AG08395 (cell line): ENCODE results near the gene S100P.
A peak's percentile ranks its signal among the peaks of the same experiment; 100 is the strongest.

Experiments used
- DNase-seq: peaks from one replicate; pipeline ENCODE4 v3.0.0; 2012; ENCODE audit warnings: mixed read lengths, low spot score

Gene S100P

GRCh38 chr4:6697131-6697530, 3.5 kb downstream of the S100P start:
- DNase-seq = no peak

- no peak for DNase-seq
Observed at GRCh38 chr4:6699388-6699787, 5.7 kb downstream of the S100P start.

- DNase-seq = no peak
Observed at GRCh38 chr4:6699903-6700302, 6.2 kb downstream of the S100P start.

- no peak for DNase-seq
Observed at GRCh38 chr4:6701371-6701770, 7.7 kb downstream of the S100P start.

- no peak for DNase-seq
Observed at GRCh38 chr4:6702761-6703160, 9.1 kb downstream of the S100P start.

- no peak for DNase-seq
Observed at GRCh38 chr4:6703786-6704185, 10.1 kb downstream of the S100P start.

- DNase-seq = no peak
Observed at GRCh38 chr4:6705646-6706045, 12.0 kb downstream of the S100P start.

- DNase-seq = no peak
Observed at GRCh38 chr4:6706173-6706572, 12.5 kb downstream of the S100P start.

GRCh38 chr4:6709230-6710114, 15.8 kb downstream of the S100P start, which contains the start of gene MRFAP1L1:
Gene MRFAP1L1, minus strand, starts transcription at chr4:6709865. Its CDS starts 236 bp downstream, at chr4:6709629.
- DNase-seq = peak; percentile 97

- DNase-seq = no peak
Observed at GRCh38 chr4:6710282-6710681, 16.6 kb downstream of the S100P start.

GRCh38 chr4:6710996-6711395, 17.3 kb downstream of the S100P start:
- DNase-seq = no peak

- no peak for DNase-seq
Observed at GRCh38 chr4:6714954-6715353, 21.3 kb downstream of the S100P start.

GRCh38 chr4:6715704-6716017, 22.0 kb downstream of the S100P start:
- DNase-seq = no peak

- peak; percentile 97 for DNase-seq
Observed at GRCh38 chr4:6716018-6716911, 22.6 kb downstream of the S100P start, which contains the start of gene BLOC1S4. Gene BLOC1S4, plus strand, starts transcription at chr4:6716174. Its CDS starts 36 bp downstream, at chr4:6716210.

GRCh38 chr4:6716958-6717655, 23.4 kb downstream of the S100P start:
- no peak for DNase-seq

GRCh38 chr4:6718932-6719610, 25.4 kb downstream of the S100P start:
- DNase-seq = no peak

GRCh38 chr4:6719611-6720179, 26.0 kb downstream of the S100P start:
- DNase-seq = no peak

GRCh38 chr4:6720202-6720699, 26.6 kb downstream of the S100P start:
- DNase-seq = peak; percentile 90

GRCh38 chr4:6721121-6721520, 27.4 kb downstream of the S100P start:
- no peak for DNase-seq

- no peak for DNase-seq
Observed at GRCh38 chr4:6722891-6723290, 29.2 kb downstream of the S100P start.

GRCh38 chr4:6723851-6724250, 30.2 kb downstream of the S100P start:
- no peak for DNase-seq
